GM13976 (cell line): ENCODE measurements around the gene CALML6.

ENCODE experiments used
- DNase-seq: peaks from one replicate; pipeline ENCODE4 v3.0.0; 2012; ENCODE audit warnings: low spot score
- in situ Hi-C: fragments of 300-500 bp; cut with MboI; formaldehyde crosslinking; loops from one replicate; pipeline ENCODE4 v1.12.0; 2022; ENCODE audit warnings: low sequenced_read_pairs, mixed read lengths, inconsistent platforms; ENCODE audit not compliant: unreplicated experiment
- TF ChIP-seq, protein P1 (sequence below): IDR thresholded peaks from 2 replicates; pipeline ENCODE4 v1.5.1; 2012; ENCODE audit warnings: borderline replicate concordance, mild to moderate bottlenecking; ENCODE audit not compliant: insufficient read depth; ENCODE audit errors: extremely low read depth, missing control alignments, control extremely low read depth

Gene CALML6

DNA sequence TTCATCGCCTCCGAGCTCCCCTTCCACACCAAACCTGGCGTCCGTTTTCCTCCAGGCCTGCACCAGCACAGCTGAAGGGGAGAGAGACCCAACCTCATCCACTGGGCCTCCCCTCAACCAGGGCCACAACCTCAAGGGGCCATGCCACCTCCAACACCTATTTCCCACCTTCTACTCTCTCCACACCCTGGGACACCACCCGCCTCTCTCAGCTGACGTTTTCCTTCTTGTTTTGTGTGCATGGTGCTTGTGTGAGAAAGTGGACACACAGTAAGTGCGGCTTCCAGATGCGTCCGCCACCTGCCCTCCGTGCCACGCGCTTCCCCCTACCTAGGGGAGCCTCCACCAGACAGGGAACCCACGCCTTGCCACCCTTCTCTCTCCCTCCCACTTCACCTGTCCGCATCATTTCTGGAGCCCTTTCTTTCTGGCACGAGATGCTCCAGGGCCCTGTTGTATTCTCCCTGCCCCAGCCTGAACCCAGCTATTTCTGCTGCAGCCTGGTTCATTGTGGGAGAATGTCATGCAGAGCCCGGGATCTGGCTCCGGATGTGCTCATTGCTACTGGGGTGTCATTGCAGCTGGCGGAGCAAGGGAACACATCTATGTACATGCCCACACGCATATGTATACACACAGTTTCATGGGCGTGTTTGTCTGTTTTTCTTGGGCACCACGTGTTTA is 22.8 kb upstream of the CALML6 start:
- in situ Hi-C loops = no loop called here
- TF ChIP-seq, protein P1, sequence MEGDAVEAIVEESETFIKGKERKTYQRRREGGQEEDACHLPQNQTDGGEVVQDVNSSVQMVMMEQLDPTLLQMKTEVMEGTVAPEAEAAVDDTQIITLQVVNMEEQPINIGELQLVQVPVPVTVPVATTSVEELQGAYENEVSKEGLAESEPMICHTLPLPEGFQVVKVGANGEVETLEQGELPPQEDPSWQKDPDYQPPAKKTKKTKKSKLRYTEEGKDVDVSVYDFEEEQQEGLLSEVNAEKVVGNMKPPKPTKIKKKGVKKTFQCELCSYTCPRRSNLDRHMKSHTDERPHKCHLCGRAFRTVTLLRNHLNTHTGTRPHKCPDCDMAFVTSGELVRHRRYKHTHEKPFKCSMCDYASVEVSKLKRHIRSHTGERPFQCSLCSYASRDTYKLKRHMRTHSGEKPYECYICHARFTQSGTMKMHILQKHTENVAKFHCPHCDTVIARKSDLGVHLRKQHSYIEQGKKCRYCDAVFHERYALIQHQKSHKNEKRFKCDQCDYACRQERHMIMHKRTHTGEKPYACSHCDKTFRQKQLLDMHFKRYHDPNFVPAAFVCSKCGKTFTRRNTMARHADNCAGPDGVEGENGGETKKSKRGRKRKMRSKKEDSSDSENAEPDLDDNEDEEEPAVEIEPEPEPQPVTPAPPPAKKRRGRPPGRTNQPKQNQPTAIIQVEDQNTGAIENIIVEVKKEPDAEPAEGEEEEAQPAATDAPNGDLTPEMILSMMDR = no peak
- DNase-seq = no peak

DNA sequence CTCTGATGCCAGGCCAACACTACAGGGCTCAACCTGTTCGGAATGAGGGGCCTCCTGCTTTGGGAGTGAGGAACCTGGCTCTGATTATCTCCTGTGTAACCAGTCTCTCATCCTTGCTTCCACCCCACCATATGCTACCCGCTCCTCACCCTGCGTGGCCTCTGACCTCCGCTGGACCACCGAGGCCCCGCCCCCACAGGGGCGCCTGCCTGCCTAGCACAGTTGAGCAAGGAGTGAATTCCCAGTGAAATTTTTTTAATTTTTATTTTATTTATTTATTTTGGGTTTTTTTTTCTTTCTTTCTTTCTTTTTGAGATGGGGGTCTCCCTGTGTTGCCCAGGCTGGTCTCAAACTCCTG is 22.3 kb upstream of the CALML6 start:
- DNase-seq = no peak
- in situ Hi-C loops = no loop called here
- TF ChIP-seq, protein P1 = no peak

DNA sequence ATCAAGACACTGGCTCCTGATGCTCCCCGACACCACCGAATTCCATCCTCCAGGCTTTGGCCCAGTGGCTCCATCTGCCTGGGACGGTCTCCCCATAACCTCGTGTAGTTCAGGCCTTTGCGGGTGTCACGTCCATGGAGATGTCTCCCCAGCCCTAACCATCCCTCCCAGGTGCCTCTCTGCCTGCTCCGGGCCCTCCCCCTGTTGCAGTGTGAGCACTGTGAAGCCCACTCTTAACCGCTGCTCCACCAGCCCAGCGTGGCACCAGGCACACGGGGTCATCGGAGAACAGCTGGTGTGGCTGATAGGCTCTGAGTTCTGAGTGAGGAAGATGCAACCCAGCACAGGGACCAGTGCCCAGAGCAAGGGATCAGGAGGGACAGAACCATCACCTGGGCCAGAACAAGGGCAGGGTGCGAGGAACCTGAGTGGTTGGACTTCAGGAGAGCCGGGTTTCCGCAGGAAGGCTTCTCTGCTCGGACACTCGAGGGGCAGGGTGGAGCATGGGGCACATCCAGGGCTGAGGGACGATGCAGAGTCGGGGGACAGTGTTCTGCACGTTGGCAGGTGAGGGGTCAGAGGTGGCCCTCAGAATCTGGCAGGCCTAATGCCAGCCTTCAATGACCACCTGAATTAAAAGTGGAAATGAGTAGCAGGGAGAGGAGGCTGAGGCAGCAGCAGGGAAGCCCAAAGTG is 21.6 kb upstream of the CALML6 start:
- no peak for DNase-seq
- TF ChIP-seq, protein P1 = no peak
- in situ Hi-C loops = no loop called here

DNA sequence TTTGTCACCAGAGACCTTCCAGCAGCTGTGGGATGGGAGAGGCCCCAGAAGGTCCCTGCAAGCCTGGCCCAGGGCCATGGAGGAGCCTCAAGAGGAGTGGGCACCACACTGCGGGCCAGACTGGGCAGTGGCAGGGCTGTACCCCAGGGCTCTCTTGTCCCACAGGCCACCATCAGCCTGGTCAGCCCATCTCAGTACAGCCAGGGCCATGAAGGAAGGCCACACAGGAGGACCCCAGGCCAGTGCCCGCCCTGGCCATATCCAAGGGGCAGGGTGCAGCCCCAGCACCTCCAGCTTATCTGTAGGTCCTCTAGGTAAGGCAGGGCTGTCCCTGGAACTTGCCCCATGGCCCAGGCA is 21.1 kb upstream of the CALML6 start:
- TF ChIP-seq, protein P1 = no peak
- in situ Hi-C loops = no loop called here
- DNase-seq = no peak

DNA sequence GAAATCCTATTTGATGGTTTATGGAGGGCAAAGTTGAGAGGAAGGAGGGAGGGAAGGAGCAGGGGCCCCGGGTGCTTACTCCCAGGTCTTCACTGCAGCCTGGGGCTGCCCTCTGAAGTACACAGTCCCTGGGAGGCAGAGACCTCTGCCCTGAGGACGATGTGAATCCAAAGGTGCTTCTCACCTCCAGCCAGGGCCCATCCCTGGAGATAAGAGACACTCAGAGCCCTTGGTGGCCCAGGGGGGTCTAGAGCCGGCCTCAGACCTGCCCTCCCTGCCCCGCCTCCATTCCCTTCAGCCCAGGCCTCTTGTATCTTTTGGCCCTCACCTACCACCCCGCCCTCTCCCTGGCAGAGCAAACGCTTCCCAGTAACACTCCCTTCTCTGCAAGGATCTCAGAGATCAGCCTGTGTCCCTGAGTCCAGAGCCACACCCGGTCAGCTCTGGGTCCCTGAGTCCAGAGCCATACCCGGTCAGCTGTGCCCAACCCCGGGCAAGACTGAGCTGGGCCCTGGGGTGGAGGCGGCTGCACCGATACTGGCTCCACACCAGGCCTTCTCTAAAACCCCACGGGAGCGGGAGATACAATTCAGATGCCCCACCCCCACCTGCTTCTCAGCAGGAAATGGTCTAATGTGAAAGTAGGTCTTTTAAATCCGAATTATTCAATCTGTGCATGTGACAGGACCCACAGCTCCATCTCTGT is 20.6 kb upstream of the CALML6 start:
- TF ChIP-seq, protein P1 = no peak
- DNase-seq = no peak
- in situ Hi-C loops = no loop called here

DNA sequence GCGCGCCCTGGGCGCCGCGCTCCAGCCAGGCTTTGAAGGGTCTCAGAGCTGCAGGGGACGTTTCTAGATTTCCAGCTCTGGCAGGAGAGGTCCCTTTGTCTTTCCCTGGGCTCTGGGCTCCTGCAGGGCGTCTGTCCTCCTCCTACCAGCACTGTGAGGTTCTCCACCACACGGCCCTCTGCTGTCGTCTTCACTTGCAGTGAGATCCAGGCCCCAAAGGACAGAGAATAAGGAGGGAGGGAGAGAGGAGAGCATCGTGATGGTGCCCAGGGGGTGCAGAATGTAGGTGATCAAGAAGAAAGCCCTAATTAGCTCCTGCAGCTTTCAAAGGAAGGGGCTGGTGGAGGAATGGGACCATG is 20.0 kb upstream of the CALML6 start:
- TF ChIP-seq, protein P1 = no peak
- in situ Hi-C loops = no loop called here
- DNase-seq = no peak
